Suprapubic skin (tissue), 4 donors: Measurements from ENCODE around the gene HADHA. TPM values are rescaled to one million over a fixed set of nuclear protein-coding genes. Genes with fewer than 3 reads are reported as not detected.

ENCODE experiments used
- DNase-seq, 2 donors: peaks; one replicate each; pipeline ENCODE4 v3.0.0-alpha.2; 2019; ENCODE audit warnings: low spot score in 2 of 2
- H3K27ac ChIP-seq: fragments of 200-600 bp; sonication (generic); one replicate; pipeline ENCODE4 v1.5.1; 2019
- H3K27me3 ChIP-seq: fragments of 200-600 bp; sonication (generic); one replicate; pipeline ENCODE4 v1.5.1; 2019
- H3K36me3 ChIP-seq: fragments of 200-600 bp; sonication (generic); one replicate; pipeline ENCODE4 v1.5.1; 2019
- H3K4me1 ChIP-seq: fragments of 200-600 bp; sonication (generic); one replicate; pipeline ENCODE4 v1.5.1; 2019
- H3K4me3 ChIP-seq: fragments of 200-600 bp; sonication (generic); one replicate; pipeline ENCODE4 v1.5.1; 2019; ENCODE audit warnings: mild to moderate bottlenecking
- H3K9me3 ChIP-seq: fragments of 200-600 bp; sonication (generic); one replicate; pipeline ENCODE4 v1.5.1; 2019
- EP300 ChIP-seq: sonication (generic); formaldehyde crosslinking; IDR thresholded peaks from one replicate; pipeline ENCODE4 v1.6.1; 2017; ENCODE audit warnings: antibody characterized with exemption
- POLR2A ChIP-seq, 2 donors: fragments of 450-650 bp; IDR thresholded peaks; one replicate each; pipeline ENCODE4 v1.6.1; 2017; ENCODE audit warnings: antibody characterized with exemption in 2 of 2, mild to moderate bottlenecking in 2 of 2, moderate library complexity in 2 of 2
- POLR2AphosphoS5 ChIP-seq, 3 donors: sonication (generic); formaldehyde crosslinking; IDR thresholded peaks; one replicate each; pipeline ENCODE4 v1.6.1; 2017; ENCODE audit warnings: antibody characterized with exemption in 3 of 3
- WGBS: methylation state at CpG from one replicate; pipeline ENCODE4 v1.1.5; 2018; 5-methylcytosine and 5-hydroxymethylcytosine counted together
- total RNA-seq, 4 donors: library from RNA; depleted of rRNA; stranded (reverse); fragments of >200 nt; gene quantifications; one replicate each; pipeline ENCODE4 v1.1.0, GENCODE V29; 2016
- TF ChIP-seq, protein P1 (sequence below), 2 donors: fragments of 200-600 bp in 1 of 2; fragments of 450-650 bp in 1 of 2; sonication (generic) in 1 of 2; IDR thresholded peaks; one replicate each; pipeline ENCODE4 v1.5.1; 2016 to 2019; ENCODE audit warnings: antibody characterized with exemption in 2 of 2, mild to moderate bottlenecking in 1 of 2, moderate library complexity in 1 of 2

Gene HADHA
- total RNA-seq, 4 donors from 2014 or later: 120 to 145 (median 131) TPM

DNA sequence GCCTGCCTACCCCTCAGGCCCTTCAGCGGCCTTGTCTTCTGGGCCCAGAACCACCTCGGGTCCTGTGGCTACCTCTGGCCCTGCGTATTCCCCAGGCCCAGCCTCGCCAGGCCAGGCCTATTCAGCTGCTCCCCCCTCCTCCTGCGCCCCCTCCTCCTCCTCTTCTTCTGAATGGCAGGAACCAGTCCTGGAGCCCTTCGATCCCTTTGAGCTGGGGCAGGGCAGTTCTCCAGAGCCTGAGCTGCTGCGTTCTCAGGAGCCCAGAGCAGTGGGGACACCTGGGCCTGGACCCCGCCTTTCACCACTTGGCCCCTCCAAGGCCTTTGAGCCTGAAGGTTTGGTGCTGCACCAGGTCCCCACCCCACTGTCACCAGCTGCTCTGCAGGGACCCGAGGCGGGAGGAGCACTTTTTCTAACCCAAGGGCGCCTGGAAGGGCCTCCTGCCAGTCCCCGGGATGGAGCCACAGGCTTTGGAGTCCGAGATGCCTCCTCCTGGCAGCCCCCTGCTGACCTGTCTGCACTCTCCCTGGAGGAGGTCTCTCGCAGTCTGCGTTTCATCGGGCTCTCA is 56.8 kb downstream of the HADHA start:
- Histone ChIP-seq H3K27ac (no peak overlapping the region), H3K4me1 (peaks cover 4% of the 10 kb centered on the region), H3K9me3 (no peaks in the 10 kb centered on the region), H3K27me3 (no peaks in the 10 kb centered on the region), H3K4me3 (no peak overlapping the region), H3K36me3 (peaks cover 27% of the 10 kb centered on the region)
- DNase-seq: no peak
- WGBS: 88% methylated on average over 12 of the region's 16 CpGs
- TF ChIP-seq, protein P1, sequence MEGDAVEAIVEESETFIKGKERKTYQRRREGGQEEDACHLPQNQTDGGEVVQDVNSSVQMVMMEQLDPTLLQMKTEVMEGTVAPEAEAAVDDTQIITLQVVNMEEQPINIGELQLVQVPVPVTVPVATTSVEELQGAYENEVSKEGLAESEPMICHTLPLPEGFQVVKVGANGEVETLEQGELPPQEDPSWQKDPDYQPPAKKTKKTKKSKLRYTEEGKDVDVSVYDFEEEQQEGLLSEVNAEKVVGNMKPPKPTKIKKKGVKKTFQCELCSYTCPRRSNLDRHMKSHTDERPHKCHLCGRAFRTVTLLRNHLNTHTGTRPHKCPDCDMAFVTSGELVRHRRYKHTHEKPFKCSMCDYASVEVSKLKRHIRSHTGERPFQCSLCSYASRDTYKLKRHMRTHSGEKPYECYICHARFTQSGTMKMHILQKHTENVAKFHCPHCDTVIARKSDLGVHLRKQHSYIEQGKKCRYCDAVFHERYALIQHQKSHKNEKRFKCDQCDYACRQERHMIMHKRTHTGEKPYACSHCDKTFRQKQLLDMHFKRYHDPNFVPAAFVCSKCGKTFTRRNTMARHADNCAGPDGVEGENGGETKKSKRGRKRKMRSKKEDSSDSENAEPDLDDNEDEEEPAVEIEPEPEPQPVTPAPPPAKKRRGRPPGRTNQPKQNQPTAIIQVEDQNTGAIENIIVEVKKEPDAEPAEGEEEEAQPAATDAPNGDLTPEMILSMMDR (IDR thresholded peaks at IDR 0.05): no peak
- TF ChIP-seq POLR2AphosphoS5 (IDR thresholded peaks at IDR 0.05) (no peak), POLR2A (IDR thresholded peaks at IDR 0.05) (no peak), EP300 (no peak)

DNA sequence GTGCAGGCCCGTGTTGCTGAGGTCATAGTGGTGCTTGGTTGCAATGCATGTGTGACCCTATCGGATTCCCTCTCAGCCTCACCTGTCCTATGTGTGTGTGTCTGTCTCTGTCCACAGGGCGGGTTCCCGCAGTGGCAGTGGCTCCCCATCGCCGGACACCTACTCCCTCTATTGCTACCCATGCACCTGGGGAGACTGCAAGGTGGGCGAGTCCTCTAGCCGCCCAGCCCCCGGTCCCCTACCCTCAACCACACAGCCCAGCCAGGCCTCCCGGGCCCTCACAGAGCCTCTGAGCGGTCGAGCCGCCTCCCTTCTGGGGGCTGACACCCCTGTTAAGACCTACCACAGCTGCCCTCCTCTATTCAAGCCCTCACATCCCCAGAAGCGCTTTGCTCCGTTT is 57.3 kb downstream of the HADHA start:
- 97% methylated on average over 15 of the region's 15 CpGs for WGBS
- peaks cover 4% of the 10 kb centered on the region for H3K4me1 ChIP-seq
- no peak overlapping the region for H3K4me3 ChIP-seq
- H3K27ac ChIP-seq: no peak overlapping the region
- peaks cover 22% of the 10 kb centered on the region for H3K36me3 ChIP-seq
- TF ChIP-seq, protein P1 (IDR thresholded peaks at IDR 0.05): no peak
- TF ChIP-seq EP300 (no peak), POLR2AphosphoS5 (IDR thresholded peaks at IDR 0.05) (no peak), POLR2A (IDR thresholded peaks at IDR 0.05) (no peak)
- no peak for DNase-seq
- H3K9me3 ChIP-seq: no peaks in the 10 kb centered on the region
- no peaks in the 10 kb centered on the region for H3K27me3 ChIP-seq

DNA sequence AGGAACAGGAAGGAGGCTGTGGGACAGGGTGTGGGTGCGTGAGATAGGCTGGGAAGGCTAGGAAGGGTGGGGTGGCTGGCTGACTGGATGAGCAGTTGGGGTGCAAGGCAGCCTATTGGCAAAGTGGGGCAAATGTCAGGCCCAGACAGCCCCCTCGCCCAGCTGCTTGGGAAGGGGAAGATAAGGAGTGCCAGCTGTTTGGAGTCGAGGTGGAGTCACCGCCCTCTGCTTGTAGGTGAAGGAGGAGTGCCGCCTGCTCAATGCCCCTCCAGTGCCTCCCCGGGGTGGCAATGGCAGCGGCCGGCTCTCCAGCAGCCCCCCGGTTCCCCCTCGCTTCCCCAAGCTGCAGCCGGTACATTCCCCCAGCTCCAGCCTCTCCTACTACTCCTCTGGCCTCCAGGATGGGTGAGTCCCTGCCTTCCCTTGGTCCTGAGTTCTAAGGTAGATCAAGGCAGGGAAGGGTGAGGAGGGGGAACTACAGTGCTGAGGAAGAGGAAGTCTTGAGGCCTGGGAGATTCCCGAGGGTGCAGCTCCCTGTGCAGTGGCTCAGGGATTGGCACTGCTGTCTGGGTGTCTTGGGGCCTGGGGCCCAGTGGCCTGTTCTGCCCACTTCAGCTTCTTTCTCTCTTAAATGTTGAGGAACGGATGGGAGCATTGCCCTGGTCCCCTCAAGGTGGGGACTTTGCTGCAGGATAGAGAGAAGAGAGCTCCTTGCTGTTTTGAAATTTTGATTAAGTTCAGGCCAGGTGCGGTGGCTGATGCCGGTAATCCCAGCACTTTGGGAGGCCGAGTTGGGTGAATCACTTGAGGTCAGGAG is 58.3 kb downstream of the HADHA start:
- Histone ChIP-seq H3K4me3 (peak overlapping the region; percentile 53), H3K36me3 (peaks cover 13% of the 10 kb centered on the region), H3K27me3 (no peaks in the 10 kb centered on the region), H3K27ac (no peak overlapping the region), H3K9me3 (no peaks in the 10 kb centered on the region), H3K4me1 (peaks cover 4% of the 10 kb centered on the region)
- 92% methylated on average over 15 of the region's 16 CpGs for WGBS
- no peak for DNase-seq
- TF ChIP-seq, protein P1 (IDR thresholded peaks at IDR 0.05): no peak
- TF ChIP-seq POLR2A (IDR thresholded peaks at IDR 0.05) (no peak), POLR2AphosphoS5 (IDR thresholded peaks at IDR 0.05) (no peak), EP300 (no peak)

DNA sequence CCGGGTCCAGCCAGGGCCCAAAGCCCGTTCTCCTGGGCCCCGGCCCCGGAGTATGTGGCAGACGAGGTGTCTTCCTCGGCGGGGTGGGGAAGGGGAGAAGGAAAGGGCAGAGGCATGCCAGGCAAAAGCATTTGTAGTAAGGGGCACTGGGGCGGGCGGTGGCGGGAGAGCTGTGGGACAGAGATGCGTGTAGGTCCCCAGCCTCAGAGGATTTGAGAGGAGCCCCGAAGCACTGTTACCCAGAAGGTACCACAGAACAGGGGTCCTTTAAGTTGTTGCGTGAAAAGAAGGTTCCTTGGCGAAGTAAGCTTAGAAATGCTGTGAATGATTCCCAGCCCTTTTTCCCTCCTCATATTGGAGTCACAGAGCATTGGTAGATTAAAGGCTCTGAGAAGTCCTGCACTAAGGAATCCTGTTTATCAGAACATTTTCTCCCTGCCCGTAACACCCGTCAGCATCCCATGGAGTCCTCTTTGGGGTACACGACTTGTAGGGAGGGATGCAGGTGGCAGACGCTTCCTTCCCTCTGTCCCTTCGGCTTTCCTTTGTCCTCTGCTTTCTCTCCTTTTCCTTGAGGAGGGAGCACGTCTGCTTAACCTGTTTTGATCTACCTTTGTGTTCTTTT is 59.0 kb downstream of the HADHA start:
- 48% methylated on average over 20 of the region's 20 CpGs for WGBS
- peaks cover 5% of the 10 kb centered on the region for H3K36me3 ChIP-seq
- H3K4me3 ChIP-seq: peak overlapping the region; percentile 53
- TF ChIP-seq EP300: no peak
- TF ChIP-seq, protein P1 (IDR thresholded peaks at IDR 0.05): no peak
- TF ChIP-seq POLR2A (IDR thresholded peaks at IDR 0.05): no peak
- no peak for TF ChIP-seq POLR2AphosphoS5 (IDR thresholded peaks at IDR 0.05)
- no peak for DNase-seq
- H3K27me3 ChIP-seq: no peaks in the 10 kb centered on the region
- H3K27ac ChIP-seq: no peak overlapping the region
- peaks cover 4% of the 10 kb centered on the region for H3K4me1 ChIP-seq
- no peaks in the 10 kb centered on the region for H3K9me3 ChIP-seq
